Mesendoderm (in vitro differentiated cells): ENCODE data around the gene CAVIN2.

Experiments used
- DNase-seq: peaks from one replicate; pipeline ENCODE4 v3.0.0; 2013
- H2AK5ac ChIP-seq: 2 replicates; pipeline ENCODE4 v1.6.1; 2013; ENCODE audit warnings: low read length, inconsistent platforms
- H2BK120ac ChIP-seq: 2 replicates; pipeline ENCODE4 v1.6.1; 2013; ENCODE audit warnings: low read depth, mild to moderate bottlenecking, low read length, moderate library complexity, mixed read lengths
- H2BK15ac ChIP-seq: replicated peaks from 2 replicates; pipeline ENCODE4 v1.6.1; 2013; ENCODE audit warnings: low read depth, mild to moderate bottlenecking, moderate library complexity
- H2BK5ac ChIP-seq: 2 replicates; pipeline ENCODE4 v1.6.1; 2013; ENCODE audit warnings: low read length, inconsistent platforms
- H3K18ac ChIP-seq: 2 replicates; pipeline ENCODE4 v1.6.1; 2013; ENCODE audit warnings: mild to moderate bottlenecking, low read length, mixed read lengths
- H3K23ac ChIP-seq: one replicate; pipeline ENCODE4 v1.6.1; 2013; ENCODE audit warnings: low read length
- H3K27ac ChIP-seq: 2 replicates; pipeline ENCODE4 v1.5.1; 2013; ENCODE audit warnings: low read depth, mild to moderate bottlenecking, inconsistent platforms, low read length, moderate library complexity
- H3K27me3 ChIP-seq: 2 replicates; pipeline ENCODE4 v1.6.1; 2013; ENCODE audit warnings: low read length, control low read depth, mild to moderate bottlenecking, inconsistent platforms; ENCODE audit not compliant: insufficient read depth, poor library complexity
- H3K36me3 ChIP-seq: 2 replicates; pipeline ENCODE4 v1.6.1; 2013; ENCODE audit warnings: low read length, inconsistent platforms; ENCODE audit not compliant: control insufficient read depth, insufficient read depth
- H3K4ac ChIP-seq: one replicate; pipeline ENCODE4 v1.6.1; 2013; ENCODE audit warnings: low read depth, mild to moderate bottlenecking, low read length, moderate library complexity
- H3K4me1 ChIP-seq: 2 replicates; pipeline ENCODE4 v1.6.1; 2013; ENCODE audit warnings: low read depth, low read length, inconsistent platforms; ENCODE audit not compliant: control insufficient read depth
- H3K4me2 ChIP-seq: 2 replicates; pipeline ENCODE4 v1.6.1; 2013; ENCODE audit warnings: low read length
- H3K4me3 ChIP-seq: 2 replicates; pipeline ENCODE4 v1.5.1; 2013; ENCODE audit warnings: mild to moderate bottlenecking, low read length
- H3K56ac ChIP-seq: one replicate; pipeline ENCODE4 v1.6.1; 2013; ENCODE audit warnings: low read length
- H3K79me1 ChIP-seq: 2 replicates; pipeline ENCODE4 v1.6.1; 2013; ENCODE audit warnings: low read length, inconsistent platforms
- H3K79me2 ChIP-seq: 2 replicates; pipeline ENCODE4 v1.6.1; 2013; ENCODE audit warnings: mild to moderate bottlenecking, low read length; ENCODE audit not compliant: control insufficient read depth, insufficient read depth
- H3K9ac ChIP-seq: 2 replicates; pipeline ENCODE4 v1.6.1; 2013; ENCODE audit warnings: low read length, inconsistent platforms
- H4K5ac ChIP-seq: one replicate; pipeline ENCODE4 v1.6.1; 2013; ENCODE audit warnings: low read length
- H4K8ac ChIP-seq: one replicate; pipeline ENCODE4 v1.6.1; 2013; ENCODE audit warnings: low read depth, mild to moderate bottlenecking, control low read depth, low read length, moderate library complexity
- WGBS: extraction: QIAGEN DNeasy Blood & Tissue Kit; methylation state at CpG from one replicate; pipeline ENCODE4 v1.1.7; 2013; ENCODE audit warnings: low lambda C conversion rate, missing lambda C conversion rate; ENCODE audit not compliant: insufficient coverage; ENCODE audit errors: extremely low coverage; 5-methylcytosine and 5-hydroxymethylcytosine counted together

Gene CAVIN2

DNA sequence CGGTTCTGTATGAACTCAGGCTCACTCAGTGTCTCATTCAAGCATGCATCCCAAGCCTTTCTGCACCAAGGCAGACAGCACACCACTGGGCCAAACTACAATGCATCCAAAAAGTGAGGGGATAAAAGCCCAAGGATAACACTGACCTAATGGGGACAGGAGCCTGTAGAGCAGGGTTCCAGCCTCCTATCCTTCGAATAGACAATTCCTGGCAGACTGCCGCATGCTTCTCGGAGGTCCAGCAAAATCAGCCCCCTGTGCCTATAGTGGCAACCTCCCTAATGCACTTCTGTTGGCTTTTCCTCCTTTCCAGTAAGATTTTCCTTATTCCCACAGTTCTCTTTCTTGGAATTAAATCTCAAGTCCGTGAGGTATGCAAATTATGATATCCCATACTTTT lies 44.8 kb upstream of the CAVIN2 start:
- no peak overlapping the region for H3K4me3 ChIP-seq
- no peaks in the 10 kb centered on the region for H3K4me1 ChIP-seq
- no peaks in the 10 kb centered on the region for H3K79me2 ChIP-seq
- H3K4me2 ChIP-seq = no peak overlapping the region
- no peaks in the 10 kb centered on the region for H3K79me1 ChIP-seq
- DNase-seq = no peak
- no peak overlapping the region for H3K18ac ChIP-seq
- no peaks in the 10 kb centered on the region for H3K27me3 ChIP-seq
- no peak overlapping the region for H3K23ac ChIP-seq
- H4K8ac ChIP-seq = no peak overlapping the region
- H2BK120ac ChIP-seq = no peak overlapping the region
- H3K9ac ChIP-seq = no peak overlapping the region
- no peak overlapping the region for H2AK5ac ChIP-seq
- H3K4ac ChIP-seq = no peak overlapping the region
- H4K5ac ChIP-seq = no peak overlapping the region
- H3K36me3 ChIP-seq = no peaks in the 10 kb centered on the region
- H3K27ac ChIP-seq = no peak overlapping the region
- H2BK5ac ChIP-seq = no peak overlapping the region
- no peak overlapping the region for H2BK15ac ChIP-seq
- no peak overlapping the region for H3K56ac ChIP-seq
- no CpG with 5 or more reads among the region's 5 CpGs for WGBS

DNA sequence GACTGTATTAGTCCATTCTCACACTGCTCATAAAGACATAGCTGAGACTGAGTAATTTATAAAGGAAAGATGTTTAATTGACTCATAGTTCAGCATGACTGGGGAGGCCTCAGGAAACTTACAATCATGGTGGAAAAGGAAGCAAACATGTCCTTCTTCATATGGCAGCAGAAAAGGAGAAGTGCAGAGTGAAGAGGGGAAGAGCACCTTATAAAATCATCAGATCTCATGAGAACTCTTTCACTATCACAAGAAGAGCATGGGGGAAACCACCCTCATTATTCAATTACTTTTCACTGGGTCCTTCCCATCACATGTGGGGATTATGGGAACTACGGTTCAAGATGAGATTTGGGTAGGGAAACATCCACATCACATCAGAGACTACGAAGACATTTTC lies 43.0 kb upstream of the CAVIN2 start:
- DNase-seq = no peak
- no peak overlapping the region for H4K5ac ChIP-seq
- no peak overlapping the region for H3K4me2 ChIP-seq
- H3K27ac ChIP-seq = no peak overlapping the region
- no peaks in the 10 kb centered on the region for H3K79me1 ChIP-seq
- H3K9ac ChIP-seq = no peak overlapping the region
- H3K36me3 ChIP-seq = no peaks in the 10 kb centered on the region
- no peak overlapping the region for H2BK5ac ChIP-seq
- H3K4me3 ChIP-seq = no peak overlapping the region
- no peak overlapping the region for H2BK15ac ChIP-seq
- H3K27me3 ChIP-seq = no peaks in the 10 kb centered on the region
- H3K79me2 ChIP-seq = no peaks in the 10 kb centered on the region
- no peak overlapping the region for H2BK120ac ChIP-seq
- H3K56ac ChIP-seq = no peak overlapping the region
- no peaks in the 10 kb centered on the region for H3K4me1 ChIP-seq
- no peak overlapping the region for H3K23ac ChIP-seq
- H4K8ac ChIP-seq = no peak overlapping the region
- H2AK5ac ChIP-seq = no peak overlapping the region
- H3K4ac ChIP-seq = no peak overlapping the region
- WGBS = no CpG with 5 or more reads among the region's 2 CpGs
- H3K18ac ChIP-seq = no peak overlapping the region

- Histone ChIP-seq H3K4me1 (no peaks in the 10 kb centered on the region), H4K8ac (no peak overlapping the region), H3K27ac (no peak overlapping the region), H3K56ac (no peak overlapping the region), H2AK5ac (no peak overlapping the region), H3K4me2 (no peak overlapping the region), H3K23ac (no peak overlapping the region), H2BK15ac (no peak overlapping the region), H3K18ac (no peak overlapping the region), H3K4ac (no peak overlapping the region), H3K36me3 (no peaks in the 10 kb centered on the region), H2BK120ac (no peak overlapping the region), H3K79me2 (no peaks in the 10 kb centered on the region), H4K5ac (no peak overlapping the region), H3K9ac (no peak overlapping the region), H3K27me3 (no peaks in the 10 kb centered on the region), H3K4me3 (no peak overlapping the region), H3K79me1 (no peaks in the 10 kb centered on the region), H2BK5ac (no peak overlapping the region)
- DNase-seq = no peak
- WGBS = no CpG with 5 or more reads among the region's 3 CpGs
These were observed 41.7 kb upstream of the CAVIN2 start for GRCh38 chr2:191888400-191889166.

- H3K27ac ChIP-seq = no peak overlapping the region
- H3K79me1 ChIP-seq = no peaks in the 10 kb centered on the region
These were observed 38.8 kb upstream of the CAVIN2 start for GRCh38 chr2:191885650-191886049.

GRCh38 chr2:191885098-191885497 lies 38.2 kb upstream of the CAVIN2 start:
- no peak overlapping the region for H3K23ac ChIP-seq
- no peak overlapping the region for H3K4ac ChIP-seq
- no peaks in the 10 kb centered on the region for H3K27me3 ChIP-seq
- WGBS = no CpG with 5 or more reads among the region's 1 CpG
- H2BK15ac ChIP-seq = no peak overlapping the region
- H2BK120ac ChIP-seq = no peak overlapping the region
- H3K56ac ChIP-seq = no peak overlapping the region
- no peaks in the 10 kb centered on the region for H3K4me1 ChIP-seq
- H2BK5ac ChIP-seq = no peak overlapping the region
- H2AK5ac ChIP-seq = no peak overlapping the region
- H3K79me2 ChIP-seq = no peaks in the 10 kb centered on the region
- no peaks in the 10 kb centered on the region for H3K36me3 ChIP-seq
- H3K18ac ChIP-seq = no peak overlapping the region
- no peak overlapping the region for H3K9ac ChIP-seq
- H3K4me2 ChIP-seq = no peak overlapping the region
- H3K79me1 ChIP-seq = no peaks in the 10 kb centered on the region
- H3K4me3 ChIP-seq = no peak overlapping the region
- H4K5ac ChIP-seq = no peak overlapping the region
- no peak for DNase-seq
- H3K27ac ChIP-seq = no peak overlapping the region
- no peak overlapping the region for H4K8ac ChIP-seq

More at GRCh38 chr2:191885650-191886049, 38.8 kb upstream of the CAVIN2 start:
- Histone ChIP-seq H3K56ac (no peak overlapping the region), H3K4me3 (no peak overlapping the region), H2BK120ac (no peak overlapping the region), H3K23ac (no peak overlapping the region), H3K4me2 (no peak overlapping the region), H2BK5ac (no peak overlapping the region), H4K8ac (no peak overlapping the region), H2AK5ac (no peak overlapping the region), H3K79me2 (no peaks in the 10 kb centered on the region), H4K5ac (no peak overlapping the region), H3K36me3 (no peaks in the 10 kb centered on the region), H3K4me1 (no peaks in the 10 kb centered on the region), H3K9ac (no peak overlapping the region), H3K18ac (no peak overlapping the region), H2BK15ac (no peak overlapping the region), H3K4ac (no peak overlapping the region), H3K27me3 (no peaks in the 10 kb centered on the region)
- no CpG with 5 or more reads among the region's 6 CpGs for WGBS
- DNase-seq = no peak
